Loucy (cell line): Measurements from ENCODE around the gene SLC4A8.

Source experiments
- H2AFZ ChIP-seq: fragments of 200-600 bp; sonication (generic); 2 replicates; pipeline ENCODE4 v1.6.0; 2016; ENCODE audit warnings: antibody characterized with exemption, mild to moderate bottlenecking, low read length, moderate library complexity
- H3F3A ChIP-seq: fragments of 200-600 bp; 2 replicates; pipeline ENCODE4 v1.6.0; 2016; ENCODE audit warnings: antibody characterized with exemption, low read depth, mild to moderate bottlenecking
- H3K27me3 ChIP-seq: fragments of 200-600 bp; sonication (generic); 2 replicates; pipeline ENCODE4 v1.6.1; 2014; ENCODE audit warnings: low read length, mild to moderate bottlenecking; ENCODE audit not compliant: insufficient read depth, poor library complexity, severe bottlenecking
- H3K36me3 ChIP-seq: fragments of 200-600 bp; sonication (generic); 2 replicates; pipeline ENCODE4 v1.6.1; 2016; ENCODE audit warnings: low read length; ENCODE audit not compliant: insufficient read depth
- H3K4me1 ChIP-seq: fragments of 200-600 bp; sonication (generic); 2 replicates; pipeline ENCODE4 v1.5.1; 2014; ENCODE audit warnings: low read length, mild to moderate bottlenecking; ENCODE audit not compliant: insufficient read depth, poor library complexity, severe bottlenecking
- H3K4me2 ChIP-seq: fragments of 200-600 bp; sonication (generic); 2 replicates; pipeline ENCODE4 v1.6.0; 2014; ENCODE audit warnings: antibody characterized with exemption, low read length, low read depth, mild to moderate bottlenecking; ENCODE audit not compliant: poor library complexity, severe bottlenecking
- H3K4me3 ChIP-seq: fragments of 200-600 bp; sonication (generic); 2 replicates; pipeline ENCODE4 v1.5.1; 2014; ENCODE audit warnings: low read length, mild to moderate bottlenecking, mixed read lengths; ENCODE audit not compliant: poor library complexity, severe bottlenecking
- H3K79me2 ChIP-seq: fragments of 200-600 bp; sonication (generic); 2 replicates; pipeline ENCODE4 v1.6.1; 2014; ENCODE audit warnings: low read length; ENCODE audit not compliant: insufficient read depth
- H3K9ac ChIP-seq: fragments of 200-600 bp; sonication (generic); 2 replicates; pipeline ENCODE4 v1.6.0; 2014; ENCODE audit warnings: mild to moderate bottlenecking, low read depth, low read length, moderate library complexity; ENCODE audit not compliant: poor library complexity, severe bottlenecking
- H3K9me2 ChIP-seq: fragments of 200-600 bp; sonication (generic); replicated peaks from 2 replicates; pipeline ENCODE4 v1.6.1; 2016; ENCODE audit warnings: low read depth, low read length, mixed read lengths
- H3K9me3 ChIP-seq: fragments of 200-600 bp; sonication (generic); 2 replicates; pipeline ENCODE4 v1.6.1; 2014; ENCODE audit warnings: mild to moderate bottlenecking, antibody characterized with exemption, low read length, low read depth; ENCODE audit not compliant: insufficient read depth
- H4K20me1 ChIP-seq: fragments of 200-600 bp; sonication (generic); 2 replicates; pipeline ENCODE4 v1.6.0; 2014; ENCODE audit warnings: antibody characterized with exemption, low read length, mild to moderate bottlenecking; ENCODE audit not compliant: insufficient read depth, poor library complexity, severe bottlenecking
- EZH2phosphoT487 ChIP-seq: fragments of 200-600 bp; IDR thresholded peaks from 2 replicates; pipeline ENCODE4 v1.6.1; 2018; ENCODE audit warnings: antibody characterized with exemption, mild to moderate bottlenecking, moderate library complexity, borderline replicate concordance
- TF ChIP-seq, protein P1 (sequence below): fragments of 200-600 bp; sonication (generic); conservative IDR thresholded peaks from 2 replicates; pipeline ENCODE4 v1.5.1; 2014; ENCODE audit warnings: mild to moderate bottlenecking, antibody characterized with exemption, low read length

Gene SLC4A8

DNA sequence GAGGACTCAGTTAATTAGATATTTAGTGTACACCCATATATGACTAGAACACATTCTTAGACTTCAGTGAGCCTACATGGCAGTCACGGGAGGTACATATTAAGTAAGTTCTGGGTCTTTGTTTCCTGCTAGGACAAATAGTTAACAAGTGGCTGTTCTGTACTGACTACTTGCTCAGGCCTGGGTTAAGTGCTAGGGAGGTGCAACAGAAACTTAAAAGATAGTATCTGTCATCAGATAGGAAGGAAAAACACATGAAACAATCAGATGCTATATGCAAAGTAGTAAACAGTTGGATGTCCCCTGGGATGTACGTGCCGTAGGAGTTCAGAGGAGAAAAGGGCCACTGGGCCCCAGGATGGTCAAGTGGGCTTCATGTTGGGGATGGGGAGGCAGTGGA is 59.5 kb downstream of the SLC4A8 start:
- Histone ChIP-seq H3K27me3 (no peaks in the 10 kb centered on the region), H3K4me3 (no peak overlapping the region), H3K9me2 (no peaks in the 10 kb centered on the region), H3K9me3 (no peaks in the 10 kb centered on the region), H3K79me2 (no peaks in the 10 kb centered on the region), H3K4me2 (no peak overlapping the region), H4K20me1 (no peaks in the 10 kb centered on the region), H3K4me1 (peaks cover 27% of the 10 kb centered on the region), H3F3A (no peaks in the 10 kb centered on the region), H3K9ac (no peak overlapping the region), H2AFZ (no peak overlapping the region), H3K36me3 (no peaks in the 10 kb centered on the region; the same call in 1 of the 2 replicates)
- TF ChIP-seq, protein P1, sequence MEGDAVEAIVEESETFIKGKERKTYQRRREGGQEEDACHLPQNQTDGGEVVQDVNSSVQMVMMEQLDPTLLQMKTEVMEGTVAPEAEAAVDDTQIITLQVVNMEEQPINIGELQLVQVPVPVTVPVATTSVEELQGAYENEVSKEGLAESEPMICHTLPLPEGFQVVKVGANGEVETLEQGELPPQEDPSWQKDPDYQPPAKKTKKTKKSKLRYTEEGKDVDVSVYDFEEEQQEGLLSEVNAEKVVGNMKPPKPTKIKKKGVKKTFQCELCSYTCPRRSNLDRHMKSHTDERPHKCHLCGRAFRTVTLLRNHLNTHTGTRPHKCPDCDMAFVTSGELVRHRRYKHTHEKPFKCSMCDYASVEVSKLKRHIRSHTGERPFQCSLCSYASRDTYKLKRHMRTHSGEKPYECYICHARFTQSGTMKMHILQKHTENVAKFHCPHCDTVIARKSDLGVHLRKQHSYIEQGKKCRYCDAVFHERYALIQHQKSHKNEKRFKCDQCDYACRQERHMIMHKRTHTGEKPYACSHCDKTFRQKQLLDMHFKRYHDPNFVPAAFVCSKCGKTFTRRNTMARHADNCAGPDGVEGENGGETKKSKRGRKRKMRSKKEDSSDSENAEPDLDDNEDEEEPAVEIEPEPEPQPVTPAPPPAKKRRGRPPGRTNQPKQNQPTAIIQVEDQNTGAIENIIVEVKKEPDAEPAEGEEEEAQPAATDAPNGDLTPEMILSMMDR = no peak
- TF ChIP-seq EZH2phosphoT487 = no peak

DNA sequence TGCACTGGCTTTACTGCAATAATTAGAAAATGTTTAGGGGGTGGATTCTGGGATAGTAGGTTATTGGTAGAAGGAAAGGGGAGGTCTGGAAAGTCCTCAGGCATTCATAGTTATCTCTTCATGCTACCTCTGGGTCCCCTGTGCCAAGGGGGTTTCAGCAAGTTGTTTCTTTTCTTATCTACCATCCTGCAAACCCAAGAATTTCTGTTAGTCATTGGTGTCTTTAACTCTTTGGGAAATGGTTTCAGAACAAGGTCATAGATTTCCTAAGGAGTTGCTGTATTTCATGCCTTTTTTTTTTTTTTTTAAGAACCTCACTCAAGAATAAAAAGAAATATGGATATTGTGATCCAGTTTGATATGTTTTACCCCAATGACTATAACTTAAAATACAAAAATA is 63.6 kb downstream of the SLC4A8 start:
- H3F3A ChIP-seq = no peaks in the 10 kb centered on the region
- no peak overlapping the region for H3K4me3 ChIP-seq
- H3K27me3 ChIP-seq = no peaks in the 10 kb centered on the region
- no peaks in the 10 kb centered on the region for H3K9me3 ChIP-seq
- TF ChIP-seq, protein P1 = no peak
- TF ChIP-seq EZH2phosphoT487 = no peak
- no peaks in the 10 kb centered on the region for H4K20me1 ChIP-seq
- no peaks in the 10 kb centered on the region for H3K9me2 ChIP-seq
- H3K4me2 ChIP-seq = no peak overlapping the region
- peaks cover 9% of the 10 kb centered on the region for H3K4me1 ChIP-seq
- no peak overlapping the region for H3K9ac ChIP-seq
- H2AFZ ChIP-seq = no peak overlapping the region
- H3K36me3 ChIP-seq = no peaks in the 10 kb centered on the region; the same call in 1 of the 2 replicates
- H3K79me2 ChIP-seq = no peaks in the 10 kb centered on the region

DNA sequence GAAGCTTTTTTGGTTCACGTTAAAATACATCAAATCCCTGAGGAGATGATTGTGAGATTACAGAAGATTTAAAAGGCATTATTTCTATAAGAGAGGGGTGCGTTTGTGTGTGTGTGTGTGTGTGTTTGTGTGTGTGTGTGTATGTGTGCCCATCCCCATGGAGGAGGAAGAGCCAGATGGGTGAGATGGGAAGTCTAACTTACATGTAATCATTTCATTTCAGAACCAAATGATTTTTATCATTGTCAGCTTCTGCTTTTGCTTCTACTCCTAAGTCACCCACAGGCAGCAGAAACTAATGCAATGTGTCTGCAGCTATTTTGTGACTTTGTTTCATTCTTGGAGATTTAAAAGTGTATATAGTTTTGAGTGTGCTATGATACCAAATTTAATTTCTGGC is 68.7 kb downstream of the SLC4A8 start:
- Histone ChIP-seq H2AFZ (no peak overlapping the region), H3K4me3 (no peak overlapping the region), H3F3A (no peaks in the 10 kb centered on the region), H3K9me3 (no peaks in the 10 kb centered on the region), H4K20me1 (no peaks in the 10 kb centered on the region), H3K9me2 (no peaks in the 10 kb centered on the region), H3K27me3 (no peaks in the 10 kb centered on the region), H3K79me2 (no peaks in the 10 kb centered on the region), H3K9ac (no peak overlapping the region), H3K4me1 (no peaks in the 10 kb centered on the region), H3K4me2 (no peak overlapping the region), H3K36me3 (peaks cover 15% of the 10 kb centered on the region)
- TF ChIP-seq EZH2phosphoT487 = no peak
- TF ChIP-seq, protein P1 = no peak
